HG03565 (cell line): Measurements from ENCODE around the gene OR2V2.
"Not testable (repeated sequence)": the region's sequence is repeated elsewhere in the genome, so short reads cannot be mapped to it uniquely, and the experiment has no call there.

Source experiments
- ATAC-seq: cut with Tn5 transposase; IDR thresholded peaks from one replicate; pipeline ENCODE4 v1.9.1; 2021; ENCODE audit warnings: mild to moderate bottlenecking, moderate library complexity; ENCODE audit not compliant: unreplicated experiment

The OR2V2 gene

DNA sequence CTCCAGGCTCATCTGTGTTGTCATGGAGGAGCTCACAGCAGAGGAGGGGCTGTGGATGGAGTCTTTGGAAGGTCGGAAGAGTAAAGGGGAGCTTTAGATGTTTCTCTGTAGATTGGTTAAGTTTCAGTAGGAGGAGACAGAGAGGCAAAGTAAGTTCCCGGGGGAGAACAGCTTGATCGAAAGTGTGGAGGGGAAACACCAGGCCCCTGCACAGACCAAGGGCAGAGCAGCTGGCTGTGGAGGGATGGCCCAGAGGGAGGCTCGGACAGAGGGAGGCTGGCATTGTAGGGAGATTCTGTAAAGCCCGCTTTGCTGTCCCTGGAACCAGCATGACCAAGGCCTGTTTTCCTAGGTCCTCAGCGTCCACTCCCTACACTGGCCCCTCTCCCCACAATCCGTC is 5.3 kb upstream of the OR2V2 start:
- ATAC-seq: no peak

DNA sequence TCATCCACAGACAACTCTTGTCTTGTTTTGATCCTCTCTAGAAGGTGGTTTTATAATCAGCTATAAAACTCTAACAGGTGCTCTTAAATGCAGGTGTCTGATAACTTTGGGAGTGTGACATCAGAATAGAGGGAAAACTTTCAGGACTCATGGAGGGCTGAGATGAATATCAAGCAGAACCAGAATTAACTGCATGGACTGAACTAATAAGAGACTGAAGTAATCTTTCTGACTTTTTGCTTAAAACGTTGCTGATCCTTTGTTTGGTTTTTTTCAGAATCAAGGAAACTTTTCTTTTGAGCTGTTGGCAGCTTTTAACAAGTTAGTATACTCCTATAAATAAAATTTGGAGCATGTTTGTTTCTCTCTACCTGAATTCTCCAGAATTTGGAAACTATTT is 2.3 kb upstream of the OR2V2 start:
- ATAC-seq: no peak

DNA sequence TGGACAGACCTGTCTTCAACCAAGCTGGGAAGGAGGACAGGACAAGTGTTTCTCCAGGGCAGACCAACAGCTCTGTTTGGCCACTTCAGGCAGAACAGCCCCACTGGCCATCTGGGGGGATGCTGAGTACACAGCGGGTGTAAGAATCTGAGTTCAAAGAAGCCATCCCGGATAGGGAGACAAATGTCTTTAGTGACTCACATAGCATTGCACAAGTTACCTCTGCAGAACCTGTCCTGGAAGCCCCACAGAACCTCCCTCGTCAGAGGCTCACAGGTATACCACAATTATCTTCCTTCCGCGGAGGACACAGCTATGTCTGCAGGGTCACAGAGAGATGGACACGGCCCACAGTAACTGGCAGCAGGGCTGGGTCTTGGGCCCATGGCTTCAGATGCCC is 2.0 kb downstream of the OR2V2 start:
- ATAC-seq: no peak

DNA sequence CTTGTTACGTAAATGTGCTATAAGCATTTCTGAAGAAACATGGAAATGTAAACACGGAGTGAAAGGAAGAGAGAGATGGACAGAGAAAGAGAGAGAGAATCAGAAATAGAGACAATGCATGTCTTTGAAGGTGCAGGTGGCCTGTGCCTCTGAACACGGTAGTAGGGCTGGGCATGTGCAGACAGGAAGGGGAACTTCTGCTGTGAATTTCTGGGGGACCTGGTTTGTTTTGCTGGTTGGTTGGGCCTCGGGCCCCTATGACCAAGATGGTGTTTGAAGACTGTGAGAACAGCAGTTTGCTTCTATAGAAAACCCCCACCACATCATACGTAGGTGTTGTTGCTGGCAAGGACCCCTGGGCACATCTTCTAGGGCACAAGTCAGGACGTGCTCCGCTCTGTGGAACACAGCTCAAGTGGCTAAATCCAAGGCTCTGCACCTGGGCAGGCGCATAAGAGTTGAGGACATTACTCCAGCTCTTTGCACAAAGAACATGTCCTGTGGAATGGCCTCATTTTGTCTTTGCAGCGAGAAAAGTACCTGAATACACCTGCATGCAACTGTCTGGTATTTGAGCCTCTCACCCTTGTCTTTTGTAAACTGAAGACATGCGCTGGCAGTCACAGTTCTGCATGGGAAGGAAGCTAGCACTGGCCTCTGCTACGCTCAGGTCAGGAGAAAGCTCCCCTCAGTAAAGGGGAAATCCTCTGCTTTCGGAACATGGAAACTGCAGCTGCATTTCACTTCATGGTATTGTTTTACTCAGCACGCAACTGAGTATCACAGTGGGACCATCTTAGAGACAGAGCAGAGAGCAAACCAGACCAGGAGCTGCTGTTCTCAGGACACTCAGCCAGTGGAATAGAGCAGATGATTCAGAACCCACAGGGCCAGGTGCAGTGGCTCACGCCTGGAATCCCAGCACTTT is 2.7 kb downstream of the OR2V2 start:
- peak; percentile 52 for ATAC-seq

- no peak for ATAC-seq
Measured at GRCh38 chr5:181151146-181151545, 3.8 kb downstream of the OR2V2 start.

GRCh38 chr5:181152406-181152805 is 5.0 kb downstream of the OR2V2 start:
- ATAC-seq: no peak

DNA sequence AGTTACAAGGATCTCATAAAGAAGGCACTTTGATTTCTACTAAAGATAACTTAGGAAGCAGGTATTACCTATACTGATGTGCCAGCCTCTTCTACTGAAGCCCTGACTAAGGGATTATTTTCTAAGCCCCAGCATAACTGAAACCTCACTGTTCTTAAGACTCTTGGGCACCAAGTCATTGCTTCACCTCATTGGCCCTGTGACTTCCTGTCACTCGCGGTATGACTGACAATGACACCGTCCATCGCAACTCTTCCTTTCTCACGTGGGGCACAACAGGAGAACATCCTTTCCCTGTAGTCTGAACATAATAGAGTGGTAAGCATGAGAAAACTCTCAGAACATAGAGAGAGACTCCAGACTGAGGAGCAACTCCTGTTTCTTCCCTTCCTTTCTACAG is 6.4 kb downstream of the OR2V2 start:
- no peak for ATAC-seq

GRCh38 chr5:181156758-181157157 is 9.4 kb downstream of the OR2V2 start:
- no peak for ATAC-seq

GRCh38 chr5:181158869-181159268 is 11.5 kb downstream of the OR2V2 start:
- ATAC-seq: no peak

DNA sequence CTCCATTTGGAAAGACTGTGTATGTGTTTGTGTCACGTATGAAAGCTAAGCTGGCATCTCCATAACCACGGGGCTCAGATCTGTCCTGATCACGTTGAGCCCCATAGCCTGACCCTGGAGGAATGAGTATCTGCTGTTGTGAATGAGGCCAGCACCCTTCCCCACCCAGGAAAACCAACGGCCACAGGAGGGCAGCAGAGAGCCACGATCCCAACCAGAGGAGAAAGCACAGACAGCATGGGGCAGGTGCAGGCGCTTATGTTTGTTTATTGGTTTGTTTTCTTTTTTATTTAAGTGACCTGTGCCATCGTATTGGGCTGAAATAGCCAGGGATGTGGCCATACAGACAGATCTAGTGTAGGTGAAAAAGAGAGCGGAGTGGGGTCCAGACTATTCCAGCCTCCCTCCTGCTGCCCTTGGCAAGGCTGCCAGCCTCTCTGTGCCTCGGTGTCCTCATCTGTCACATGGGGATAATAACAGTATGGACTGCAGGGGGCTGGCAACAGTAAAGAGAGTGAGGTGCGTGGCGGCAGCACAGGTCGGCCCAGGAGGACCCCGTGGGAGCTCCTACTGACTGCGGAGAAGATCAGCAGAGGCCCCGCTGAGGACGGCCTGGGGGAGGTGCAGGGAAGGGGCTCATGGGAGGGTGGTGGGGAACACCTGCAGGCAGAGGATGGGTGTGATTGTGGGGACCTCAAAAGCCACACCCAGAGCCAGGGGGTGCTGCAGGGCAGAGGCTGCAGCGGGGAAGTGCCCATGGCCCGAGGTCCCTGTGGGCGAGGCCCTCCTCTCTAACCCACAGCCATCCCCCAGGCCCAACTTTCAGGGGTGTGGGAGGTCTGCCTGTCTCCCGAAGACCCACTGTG is 12.1 kb downstream of the OR2V2 start:
- peak; percentile 53 for ATAC-seq

- ATAC-seq: no peak
Measured at GRCh38 chr5:181160152-181160754, 12.9 kb downstream of the OR2V2 start.

DNA sequence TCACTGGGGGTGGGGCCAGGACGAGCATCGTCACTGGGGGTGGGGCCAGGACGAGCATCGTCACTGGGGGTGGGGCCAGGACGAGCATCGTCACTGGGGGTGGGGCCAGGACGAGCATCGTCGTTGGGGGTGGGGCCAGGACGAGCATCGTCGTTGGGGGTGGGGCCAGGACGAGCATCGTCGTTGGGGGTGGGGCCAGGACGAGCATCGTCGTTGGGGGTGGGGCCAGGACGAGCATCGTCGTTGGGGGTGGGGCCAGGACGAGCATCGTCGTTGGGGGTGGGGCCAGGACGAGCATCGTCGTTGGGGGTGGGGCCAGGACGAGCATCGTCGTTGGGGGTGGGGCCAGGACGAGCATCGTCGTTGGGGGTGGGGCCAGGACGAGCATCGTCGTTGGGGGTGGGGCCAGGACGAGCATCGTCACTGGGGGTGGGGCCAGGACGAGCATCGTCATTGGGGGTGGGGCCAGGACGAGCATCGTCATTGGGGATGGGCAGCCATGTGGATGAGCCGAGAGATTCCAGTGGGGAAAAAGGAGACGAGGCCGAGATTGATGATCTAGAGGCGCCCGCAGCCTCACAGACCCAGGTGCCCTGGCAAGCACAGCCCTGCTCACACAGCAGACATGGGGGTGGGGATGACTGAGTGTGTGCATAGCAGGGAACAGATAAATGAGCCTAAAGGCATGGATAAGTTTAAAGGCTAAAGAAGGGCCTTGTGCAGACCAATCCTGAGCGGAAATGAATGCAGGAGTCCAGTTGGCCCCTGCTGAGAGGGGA is 13.6 kb downstream of the OR2V2 start:
- ATAC-seq: not testable (repeated sequence)

- no peak for ATAC-seq
Measured at GRCh38 chr5:181161534-181162175, 14.3 kb downstream of the OR2V2 start.

DNA sequence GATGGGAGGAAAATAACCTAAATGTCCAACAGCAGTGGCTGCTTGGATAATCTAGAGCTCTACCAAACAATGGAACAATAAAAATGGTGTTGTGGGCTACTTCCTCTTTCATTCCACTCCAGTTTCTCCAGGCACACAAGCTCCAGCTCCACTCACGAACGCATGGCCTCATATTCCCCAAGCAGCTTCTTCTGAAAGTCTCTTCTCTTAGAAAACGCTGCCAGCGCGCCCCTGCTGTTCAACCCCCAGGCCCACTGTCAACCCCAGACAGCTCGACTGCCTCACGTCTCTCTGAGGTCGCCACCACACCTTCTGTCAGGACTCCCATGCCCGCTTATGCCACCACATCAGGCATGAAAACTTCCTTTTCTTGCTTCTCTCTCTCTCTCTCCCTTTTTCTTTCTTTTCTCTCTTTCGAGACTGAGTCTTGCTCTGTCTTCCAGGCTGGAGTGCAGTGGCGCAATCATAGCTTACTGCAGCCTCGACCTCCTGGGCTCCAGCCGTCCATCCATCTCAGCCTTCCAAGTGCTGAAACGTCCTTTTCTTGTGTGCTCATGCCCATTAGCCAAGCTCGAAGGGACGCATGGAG is 16.2 kb downstream of the OR2V2 start:
- no peak for ATAC-seq

- no peak for ATAC-seq
Measured at GRCh38 chr5:181164076-181164952, 16.9 kb downstream of the OR2V2 start.

DNA sequence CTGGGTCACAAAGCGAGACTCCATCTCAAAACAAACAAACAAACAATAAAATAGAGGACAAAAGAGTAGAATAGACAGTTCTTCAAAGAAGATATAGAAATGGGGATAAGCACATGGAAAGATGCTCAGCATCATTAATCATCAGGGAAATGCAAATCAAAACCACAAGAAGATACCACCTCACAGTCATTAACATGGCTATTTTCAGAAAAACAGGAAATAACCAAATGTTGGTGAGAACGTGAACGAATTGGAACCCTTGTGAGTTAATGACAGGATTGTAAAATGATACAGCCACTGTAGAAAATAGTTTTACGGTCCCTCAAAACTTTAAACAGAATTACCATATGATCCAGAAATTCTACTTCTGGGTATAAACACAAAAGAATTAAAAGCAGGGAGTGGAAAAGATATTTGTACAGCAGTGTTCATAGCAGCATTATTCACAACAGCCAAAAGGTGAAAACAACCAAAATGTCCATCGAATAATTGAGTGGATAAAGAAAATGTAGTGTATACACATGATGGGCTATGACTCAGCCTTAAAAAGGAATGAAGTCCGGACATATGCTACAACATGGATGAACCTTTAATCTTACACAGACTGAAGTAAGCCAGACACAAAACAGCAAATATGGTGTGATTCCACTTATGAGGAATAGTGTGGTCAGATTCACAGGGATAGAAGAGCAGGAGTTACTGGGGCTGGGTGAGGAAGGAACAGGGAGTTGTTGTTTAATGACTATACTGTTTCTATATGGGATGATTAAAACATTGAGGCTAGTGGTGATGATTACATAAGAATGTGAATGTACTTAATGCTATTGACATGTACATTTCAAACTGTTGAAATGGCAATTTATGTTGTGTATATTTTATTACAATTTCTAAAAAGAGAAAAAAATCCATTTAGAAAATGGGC is 19.7 kb downstream of the OR2V2 start:
- ATAC-seq: no peak

- no peak for ATAC-seq
Measured at GRCh38 chr5:181167814-181168488, 20.6 kb downstream of the OR2V2 start.
